Measurements from ENCODE around the gene GREB1L. TPM values are rescaled to one million over a fixed set of nuclear protein-coding genes. Genes with fewer than 3 reads are reported as not detected.

The GREB1L gene
- polyA plus RNA-seq, 3 donors, result 2.3 to 2.8 (median 2.8) TPM

DNA sequence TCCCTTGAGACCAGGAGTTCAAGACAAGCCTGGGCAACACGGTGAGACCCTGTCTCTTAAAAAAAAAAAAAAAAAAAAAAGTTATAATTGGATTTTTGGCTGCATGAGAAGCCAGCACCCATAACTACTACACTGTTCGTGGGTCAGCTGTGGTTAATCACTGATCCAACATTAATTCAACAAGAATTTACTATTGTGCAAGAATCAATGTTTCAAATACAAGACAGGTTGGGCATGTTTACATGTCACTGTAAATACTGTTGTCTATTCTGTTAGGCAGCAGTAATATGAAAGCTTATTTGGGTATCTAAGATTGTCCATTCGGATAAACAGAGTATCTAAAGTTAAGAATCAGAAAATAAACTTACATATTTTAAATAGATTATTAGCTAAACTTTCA, 296.2 kb downstream of the GREB1L start:
- DNase-seq (ENCODE audit: low read depth in 3 of 3, low spot score in 2 of 3), result no peak

GRCh38 chr18:21546423-21546822, 304.4 kb downstream of the GREB1L start:
- DNase-seq (ENCODE audit: low read depth in 3 of 3, low spot score in 2 of 3), result no peak

GRCh38 chr18:21548647-21549046, 306.6 kb downstream of the GREB1L start:
- no peak for DNase-seq (ENCODE audit: low read depth in 3 of 3, low spot score in 2 of 3)

DNA sequence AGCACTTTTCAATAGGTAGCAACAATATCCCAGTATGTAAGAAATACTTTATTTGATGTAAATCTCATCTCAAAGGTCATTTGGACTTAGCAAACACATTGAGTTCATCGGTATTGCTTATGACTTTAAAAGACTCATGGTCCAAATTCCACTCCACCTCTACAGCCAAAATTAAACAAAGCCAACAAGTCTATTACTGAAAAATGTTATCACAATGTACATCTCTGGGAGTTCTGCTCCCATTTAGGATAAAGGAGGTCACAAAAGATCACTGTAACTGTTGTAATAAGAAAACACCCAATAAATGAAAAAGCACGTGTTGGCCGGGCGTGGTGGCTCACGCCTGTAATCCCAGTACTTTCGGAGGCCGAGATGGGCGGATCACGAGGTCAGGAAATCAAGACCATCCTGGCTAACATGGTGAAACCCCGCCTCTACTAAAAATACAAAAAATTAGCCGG, 308.5 kb downstream of the GREB1L start:
- DNase-seq (ENCODE audit: low read depth in 3 of 3, low spot score in 2 of 3), result no peak

- DNase-seq (ENCODE audit: low read depth in 3 of 3, low spot score in 2 of 3), result no peak
These were observed 315.7 kb downstream of the GREB1L start for GRCh38 chr18:21557607-21558253.

DNA sequence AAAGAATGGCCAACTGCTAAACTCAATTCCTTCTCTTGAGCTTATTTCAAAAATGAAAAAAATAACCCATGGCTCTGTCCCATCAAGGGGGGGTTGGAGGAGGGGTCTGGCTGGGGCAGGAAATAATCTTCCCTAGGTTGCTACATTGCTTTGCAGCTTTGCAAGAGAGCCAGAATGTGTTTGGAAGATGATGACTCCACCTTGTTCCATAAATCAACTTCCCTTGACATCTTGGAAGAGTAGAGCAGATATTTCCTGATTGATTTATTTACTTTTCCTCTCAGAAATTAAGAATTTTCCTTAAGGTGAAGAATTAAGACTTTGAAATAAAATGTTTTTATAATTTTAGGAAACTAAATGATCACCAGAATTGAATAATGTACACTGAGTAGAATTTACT, 317.2 kb downstream of the GREB1L start:
- no peak for DNase-seq (ENCODE audit: low read depth in 3 of 3, low spot score in 2 of 3)

- DNase-seq (ENCODE audit: low read depth in 3 of 3, low spot score in 2 of 3), result no peak
These were observed 329.7 kb downstream of the GREB1L start for GRCh38 chr18:21571772-21572171.

Other genes starting within 250 kb of the GREB1L start
- gene ROCK1, start 130.4 kb upstream of the GREB1L start, polyA plus RNA-seq (ENCODE audit: insufficient read length in 3 of 3), result 10 to 100 TPM; 64.2 to 73.7 (median 65.9) TPM